HG03354 (cell line): ENCODE results near the gene RCHY1.
"Not testable (repeated sequence)": the region's sequence is repeated elsewhere in the genome, so short reads cannot be mapped to it uniquely, and the experiment has no call there.

Experiments used
- ATAC-seq: cut with Tn5 transposase; IDR thresholded peaks from one replicate; pipeline ENCODE4 v1.9.1; 2021; ENCODE audit warnings: mild to moderate bottlenecking; ENCODE audit not compliant: unreplicated experiment, poor library complexity, severe bottlenecking

Gene RCHY1

GRCh38 chr4:75525086-75525485 is 10.9 kb upstream of the RCHY1 start:
- no peak for ATAC-seq

GRCh38 chr4:75519452-75519851 is 5.2 kb upstream of the RCHY1 start:
- ATAC-seq = not testable (repeated sequence)

GRCh38 chr4:75516144-75516543 is 1.9 kb upstream of the RCHY1 start:
- ATAC-seq = no peak

GRCh38 chr4:75514949-75515612 is 878 bp upstream of the RCHY1 start:
- no peak for ATAC-seq

- ATAC-seq = no peak
Measured at GRCh38 chr4:75513526-75514130, 575 bp downstream of the RCHY1 start.

- ATAC-seq = peak; percentile 19
Measured at GRCh38 chr4:75512386-75513211, 1.6 kb downstream of the RCHY1 start.

DNA sequence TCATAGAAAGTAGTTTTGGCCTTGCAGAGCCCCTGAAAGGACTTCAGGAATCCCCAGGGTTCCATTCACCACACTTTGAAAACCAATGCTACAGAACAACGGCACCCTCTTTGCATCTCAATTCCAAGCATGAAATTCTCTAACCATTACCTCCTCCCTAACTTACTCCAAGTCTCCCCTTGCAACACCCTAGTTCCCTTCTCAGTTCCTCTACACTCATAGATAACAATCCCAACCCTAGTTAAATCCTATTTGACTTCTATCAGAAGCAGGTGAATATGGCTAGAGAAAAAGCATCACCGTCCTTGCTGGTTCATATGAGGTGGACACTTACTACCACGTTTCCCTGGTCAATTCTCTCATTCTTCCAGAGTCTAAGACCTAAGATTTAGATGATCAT is 2.4 kb downstream of the RCHY1 start:
- no peak for ATAC-seq

- not testable (repeated sequence) for ATAC-seq
Measured at GRCh38 chr4:75509592-75509991, 4.6 kb downstream of the RCHY1 start.

DNA sequence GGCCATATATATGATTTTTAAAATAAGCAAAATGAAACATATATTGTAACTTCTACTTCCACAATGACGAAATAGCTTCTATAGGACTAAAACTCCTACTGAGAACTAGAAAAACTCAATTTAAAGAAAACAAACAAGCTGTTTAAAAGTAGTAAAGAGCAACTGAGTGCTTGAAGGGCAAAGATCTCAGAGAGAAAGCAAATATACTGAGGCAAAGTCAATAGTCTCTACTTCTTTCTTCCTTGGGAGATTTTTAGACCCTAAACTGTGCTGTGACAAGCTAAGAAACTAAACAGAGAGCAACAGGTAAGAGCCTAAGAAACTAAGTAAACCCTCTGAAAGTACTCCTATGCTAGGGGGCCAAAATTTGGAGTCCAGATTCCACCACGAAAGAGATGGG is 8.6 kb downstream of the RCHY1 start:
- no peak for ATAC-seq

- no peak for ATAC-seq
Measured at GRCh38 chr4:75502671-75503070, 11.5 kb downstream of the RCHY1 start.

DNA sequence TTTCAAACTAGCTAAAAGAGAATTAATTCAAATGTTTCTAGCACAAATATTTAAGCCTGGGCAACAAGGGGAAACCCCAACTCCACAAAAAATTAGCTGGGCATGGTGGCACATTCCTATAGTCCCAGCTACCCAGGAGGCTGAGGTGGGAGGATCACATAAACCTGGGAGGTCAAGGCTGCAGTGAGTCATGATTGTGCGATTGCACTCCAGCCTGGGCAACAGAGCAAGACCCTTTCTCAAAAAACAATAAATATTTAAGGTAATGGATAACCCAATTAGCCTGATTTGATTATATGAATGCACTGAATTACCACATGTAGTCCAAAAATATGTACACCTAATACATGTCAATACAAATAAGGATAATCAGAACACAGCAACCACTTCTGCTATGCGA is 14.3 kb downstream of the RCHY1 start:
- ATAC-seq = no peak

GRCh38 chr4:75498041-75498440 is 16.2 kb downstream of the RCHY1 start:
- ATAC-seq = no peak

- no peak for ATAC-seq
Measured at GRCh38 chr4:75497133-75497532, 17.1 kb downstream of the RCHY1 start.

GRCh38 chr4:75496406-75496805 is 17.8 kb downstream of the RCHY1 start:
- no peak for ATAC-seq

GRCh38 chr4:75495476-75495875 is 18.7 kb downstream of the RCHY1 start:
- ATAC-seq = no peak

GRCh38 chr4:75494563-75494962 is 19.6 kb downstream of the RCHY1 start:
- ATAC-seq = peak; percentile 64

- no peak for ATAC-seq
Measured at GRCh38 chr4:75490155-75490554, 24.0 kb downstream of the RCHY1 start.

- ATAC-seq = no peak
Measured at GRCh38 chr4:75484190-75484589, 30.0 kb downstream of the RCHY1 start.

GRCh38 chr4:75477201-75477600 is 37.0 kb downstream of the RCHY1 start:
- ATAC-seq = no peak

DNA sequence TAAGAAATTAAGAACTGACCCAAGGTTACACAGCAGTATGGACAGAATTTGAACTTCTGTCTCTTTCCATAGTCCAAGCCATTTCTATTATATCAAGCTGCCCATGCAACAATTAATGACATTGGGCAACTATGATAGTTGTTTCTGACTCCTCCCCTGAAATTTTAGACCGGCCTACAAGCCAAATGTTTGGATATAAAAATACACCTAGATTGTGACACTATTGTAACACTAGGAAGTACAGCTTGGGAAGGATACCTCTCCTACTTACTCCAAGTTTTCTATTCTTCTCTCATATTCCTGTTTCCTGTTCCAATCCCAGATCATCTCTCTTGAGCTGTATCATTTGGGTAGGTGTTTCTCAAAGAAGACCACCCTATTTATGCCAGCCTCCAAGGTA is 43.5 kb downstream of the RCHY1 start:
- no peak for ATAC-seq

DNA sequence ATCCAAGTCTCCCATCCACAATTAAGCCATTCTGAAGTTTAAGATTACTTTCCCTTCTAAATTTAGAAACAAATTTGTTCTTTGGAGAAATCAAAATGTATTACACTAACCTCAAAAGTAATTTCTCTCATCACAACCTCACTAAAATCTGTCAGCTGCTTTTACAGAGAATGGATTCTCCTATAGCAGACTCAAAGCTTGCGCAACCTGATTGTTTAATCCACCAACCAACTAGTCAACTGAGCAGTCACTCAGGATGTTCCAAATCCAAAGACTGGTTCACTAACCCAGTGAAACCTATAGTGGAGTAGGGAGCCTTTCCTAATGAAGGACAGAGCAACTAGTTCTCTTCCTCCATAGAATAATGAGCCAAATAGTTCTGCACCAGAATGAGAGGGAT is 44.3 kb downstream of the RCHY1 start:
- no peak for ATAC-seq
